Mesenchymal stem cell (in vitro differentiated cells and primary cell): ENCODE measurements around the gene THOC2.

Experiments used
- DNase-seq: peaks from one replicate; pipeline ENCODE4 v3.0.0-alpha.2; 2013
- H2AFZ ChIP-seq: one replicate; pipeline ENCODE4 v1.6.1; 2013; ENCODE audit warnings: low read depth, mild to moderate bottlenecking, control low read depth, inconsistent platforms, low read length, moderate library complexity
- H2AK5ac ChIP-seq: 2 replicates; pipeline ENCODE4 v1.6.1; 2013; ENCODE audit warnings: low read length, moderate library complexity, mild to moderate bottlenecking, inconsistent platforms; ENCODE audit not compliant: severe bottlenecking
- H2BK120ac ChIP-seq: one replicate; pipeline ENCODE4 v1.6.1; 2013; ENCODE audit warnings: low read depth, mild to moderate bottlenecking, inconsistent platforms, low read length, moderate library complexity
- H2BK12ac ChIP-seq, 2 experiments: one replicate each; pipeline ENCODE4 v1.6.1; 2013; ENCODE audit warnings: inconsistent platforms in 2 of 2, low read length in 2 of 2, mild to moderate bottlenecking in 2 of 2, moderate library complexity in 2 of 2, control low read depth in 1 of 2
- H2BK15ac ChIP-seq: one replicate; pipeline ENCODE4 v1.6.1; 2013; ENCODE audit warnings: mild to moderate bottlenecking, low read depth, inconsistent platforms; ENCODE audit not compliant: poor library complexity, severe bottlenecking
- H2BK5ac ChIP-seq: 2 replicates; pipeline ENCODE4 v1.6.1; 2013; ENCODE audit warnings: low read depth, mild to moderate bottlenecking, low read length, control low read depth, inconsistent platforms; ENCODE audit not compliant: poor library complexity, severe bottlenecking
- H3K14ac ChIP-seq, 2 experiments: one replicate each; pipeline ENCODE4 v1.6.1; 2013; ENCODE audit warnings: inconsistent platforms in 2 of 2, low read length in 2 of 2, control low read depth in 1 of 2, mild to moderate bottlenecking in 1 of 2, moderate library complexity in 1 of 2
- H3K18ac ChIP-seq, 2 experiments: one replicate each; pipeline ENCODE4 v1.6.1; 2013; ENCODE audit warnings: inconsistent platforms in 2 of 2, low read length in 2 of 2, control low read depth in 1 of 2, low read depth in 1 of 2, mild to moderate bottlenecking in 1 of 2
- H3K23ac ChIP-seq, 2 experiments: one replicate each; pipeline ENCODE4 v1.6.1; 2013; ENCODE audit warnings: inconsistent platforms in 2 of 2, low read length in 2 of 2, mild to moderate bottlenecking in 2 of 2, moderate library complexity in 2 of 2, control low read depth in 1 of 2
- H3K27ac ChIP-seq: 2 replicates; pipeline ENCODE4 v1.5.1; 2013; ENCODE audit warnings: mild to moderate bottlenecking, moderate library complexity, low read length, control low read depth, inconsistent platforms; ENCODE audit not compliant: poor library complexity, severe bottlenecking
- H3K27me3 ChIP-seq, 2 experiments: 2 replicates each; pipeline versions ENCODE4 v1.6.1 to v1.7.0; 2013; ENCODE audit warnings: low read length in 2 of 2, mild to moderate bottlenecking in 2 of 2, moderate library complexity in 2 of 2, control low read depth in 1 of 2, inconsistent platforms in 1 of 2; ENCODE audit not compliant: control insufficient read depth in 1 of 2, insufficient read depth in 1 of 2
- H3K36me3 ChIP-seq, 2 experiments: 2 replicates each; pipeline versions ENCODE4 v1.6.1 to v1.7.0; 2013; ENCODE audit warnings: low read length in 2 of 2, control low read depth in 1 of 2, inconsistent platforms in 1 of 2, low read depth in 1 of 2, mild to moderate bottlenecking in 1 of 2; ENCODE audit not compliant: insufficient read depth in 2 of 2, control insufficient read depth in 1 of 2
- H3K4ac ChIP-seq, 2 experiments: one replicate each; pipeline ENCODE4 v1.6.1; 2013; ENCODE audit warnings: inconsistent platforms in 2 of 2, low read length in 2 of 2, mild to moderate bottlenecking in 2 of 2, moderate library complexity in 2 of 2, control low read depth in 1 of 2, low read depth in 1 of 2
- H3K4me1 ChIP-seq: 2 replicates; pipeline ENCODE4 v1.6.1; 2013; ENCODE audit warnings: low read depth, low read length, control low read depth; ENCODE audit not compliant: control insufficient read depth, insufficient read depth
- H3K4me2 ChIP-seq: 2 replicates; pipeline ENCODE4 v1.6.1; 2013; ENCODE audit warnings: low read length, mild to moderate bottlenecking, inconsistent platforms; ENCODE audit not compliant: poor library complexity, severe bottlenecking
- H3K4me3 ChIP-seq, 2 experiments: 2 replicates each; pipeline versions ENCODE4 v1.5.1 to v1.7.0; 2013; ENCODE audit warnings: low read length in 2 of 2, mild to moderate bottlenecking in 2 of 2, control low read depth in 1 of 2, low read depth in 1 of 2; ENCODE audit not compliant: insufficient read depth in 1 of 2
- H3K79me1 ChIP-seq: replicated peaks from 2 replicates; pipeline ENCODE4 v1.6.1; 2013; ENCODE audit warnings: mild to moderate bottlenecking, control low read depth, low read length, inconsistent platforms; ENCODE audit not compliant: poor library complexity, severe bottlenecking
- H3K9ac ChIP-seq: 2 replicates; pipeline ENCODE4 v1.7.0; 2013; ENCODE audit warnings: mild to moderate bottlenecking, low read length, moderate library complexity
- H3K9me3 ChIP-seq: 2 replicates; pipeline ENCODE4 v1.7.0; 2013; ENCODE audit warnings: mild to moderate bottlenecking, low read length; ENCODE audit not compliant: control insufficient read depth
- H4K8ac ChIP-seq: one replicate; pipeline ENCODE4 v1.6.1; 2013; ENCODE audit warnings: inconsistent platforms, mild to moderate bottlenecking, low read length, moderate library complexity
- H4K91ac ChIP-seq: one replicate; pipeline ENCODE4 v1.6.1; 2013; ENCODE audit warnings: mild to moderate bottlenecking, low read length, inconsistent platforms
- WGBS: methylation state at CpG from one replicate; pipeline ENCODE4 v1.1.7; 2013; ENCODE audit warnings: mixed read lengths; 5-methylcytosine and 5-hydroxymethylcytosine counted together

Gene THOC2

GRCh38 chrX:123607270-123607669 lies 125.6 kb downstream of the THOC2 start:
- Histone ChIP-seq H3K27me3 (no peaks in the 10 kb centered on the region), H2AK5ac (no peak overlapping the region), H2BK120ac (no peak overlapping the region), H4K8ac (no peak overlapping the region), H3K36me3 (peaks cover 0 to 47% of the 10 kb centered on the region in 2 experiments), H3K9me3 (no peaks in the 10 kb centered on the region), H2BK15ac (no peak overlapping the region), H3K18ac (no peak overlapping the region), H3K4me2 (no peak overlapping the region), H2AFZ (no peak overlapping the region), H2BK12ac (no peak overlapping the region), H2BK5ac (no peak overlapping the region), H3K14ac (no peak overlapping the region), H3K23ac (no peak overlapping the region), H3K9ac (no peak overlapping the region), H3K4me1 (no peaks in the 10 kb centered on the region), H3K4ac (no peak overlapping the region), H3K79me1 (peaks cover 1% of the 10 kb centered on the region), H3K27ac (no peak overlapping the region), H3K4me3 (no peak overlapping the region), H4K91ac (no peak overlapping the region)
- DNase-seq: no peak
- WGBS: no CpG with 5 or more reads among the region's 1 CpG

GRCh38 chrX:123603491-123603890 lies 129.4 kb downstream of the THOC2 start:
- Histone ChIP-seq H2AK5ac (no peak overlapping the region), H3K14ac (no peak overlapping the region), H2BK12ac (no peak overlapping the region), H3K36me3 (peaks cover 0 to 41% of the 10 kb centered on the region in 2 experiments), H2BK5ac (no peak overlapping the region), H3K27ac (no peak overlapping the region), H4K91ac (no peak overlapping the region), H3K18ac (no peak overlapping the region), H4K8ac (no peak overlapping the region), H3K27me3 (no peaks in the 10 kb centered on the region), H3K9me3 (no peaks in the 10 kb centered on the region), H2BK120ac (no peak overlapping the region), H3K4ac (no peak overlapping the region), H3K79me1 (peaks cover 1% of the 10 kb centered on the region), H3K23ac (no peak overlapping the region), H2AFZ (no peak overlapping the region), H3K4me3 (no peak overlapping the region), H3K4me1 (no peaks in the 10 kb centered on the region), H3K4me2 (no peak overlapping the region), H3K9ac (no peak overlapping the region), H2BK15ac (no peak overlapping the region)
- 98% methylated on average over 5 of the region's 5 CpGs for WGBS
- no peak for DNase-seq

- Histone ChIP-seq H3K79me1 (peaks cover 1% of the 10 kb centered on the region), H3K36me3 (peaks cover 0 to 33% of the 10 kb centered on the region in 2 experiments), H4K8ac (no peak overlapping the region), H2BK120ac (no peak overlapping the region), H2BK5ac (no peak overlapping the region), H3K4ac (no peak overlapping the region), H3K27me3 (no peaks in the 10 kb centered on the region), H2BK12ac (no peak overlapping the region), H3K14ac (no peak overlapping the region), H3K9ac (no peak overlapping the region), H3K4me3 (no peak overlapping the region), H3K4me1 (no peaks in the 10 kb centered on the region), H3K4me2 (no peak overlapping the region), H3K9me3 (no peaks in the 10 kb centered on the region), H2BK15ac (no peak overlapping the region), H3K18ac (no peak overlapping the region), H3K23ac (no peak overlapping the region), H2AK5ac (no peak overlapping the region), H4K91ac (no peak overlapping the region), H3K27ac (no peak overlapping the region), H2AFZ (no peak overlapping the region)
- DNase-seq: no peak
- no CpG with 5 or more reads among the region's 3 CpGs for WGBS
Observed at GRCh38 chrX:123601437-123601836, 131.4 kb downstream of the THOC2 start.

GRCh38 chrX:123600181-123600580 lies 132.7 kb downstream of the THOC2 start:
- Histone ChIP-seq H2AFZ (no peak overlapping the region), H3K79me1 (peaks cover 1% of the 10 kb centered on the region), H3K4ac (no peak overlapping the region), H4K8ac (no peak overlapping the region), H2BK12ac (no peak overlapping the region), H3K18ac (no peak overlapping the region), H3K4me3 (no peak overlapping the region), H2BK15ac (no peak overlapping the region), H4K91ac (no peak overlapping the region), H3K27ac (no peak overlapping the region), H3K4me2 (no peak overlapping the region), H3K9me3 (no peaks in the 10 kb centered on the region), H2BK5ac (no peak overlapping the region), H3K14ac (no peak overlapping the region), H3K23ac (no peak overlapping the region), H2BK120ac (no peak overlapping the region), H3K9ac (no peak overlapping the region), H2AK5ac (no peak overlapping the region), H3K27me3 (no peaks in the 10 kb centered on the region), H3K4me1 (no peaks in the 10 kb centered on the region), H3K36me3 (peaks cover 0 to 31% of the 10 kb centered on the region in 2 experiments)
- WGBS: 100% methylated on average over 1 of the region's 2 CpGs
- DNase-seq: no peak
